MM.1S (cell line): Measurements from ENCODE around the gene MMP21.

Experiments
- CTCF ChIP-seq: fragments of 300-600 bp; sonication (generic); IDR thresholded peaks from 2 replicates; pipeline ENCODE4 v1.5.1; 2016; ENCODE audit warnings: antibody characterized with exemption, low read length, mixed read lengths
- EZH2 ChIP-seq: fragments of 300-600 bp; sonication (generic); optimal IDR thresholded peaks from 2 replicates; pipeline ENCODE3; 2017; ENCODE audit warnings: low read depth, mild to moderate bottlenecking, antibody characterized with exemption, low read length, mixed read lengths

- TF ChIP-seq CTCF (no peak), EZH2 (no peak)
Observed at GRCh38 chr10:125747417-125747816, 28.2 kb downstream of the MMP21 start.
